NK-92 (cell line): ENCODE measurements around the gene ELP2.

ENCODE experiments used
- DNase-seq: peaks from one replicate; lab custom pipeline; 2025; ENCODE audit not compliant: unreplicated experiment; lab: John Stamatoyannopoulos, UW

ELP2 gene

DNA sequence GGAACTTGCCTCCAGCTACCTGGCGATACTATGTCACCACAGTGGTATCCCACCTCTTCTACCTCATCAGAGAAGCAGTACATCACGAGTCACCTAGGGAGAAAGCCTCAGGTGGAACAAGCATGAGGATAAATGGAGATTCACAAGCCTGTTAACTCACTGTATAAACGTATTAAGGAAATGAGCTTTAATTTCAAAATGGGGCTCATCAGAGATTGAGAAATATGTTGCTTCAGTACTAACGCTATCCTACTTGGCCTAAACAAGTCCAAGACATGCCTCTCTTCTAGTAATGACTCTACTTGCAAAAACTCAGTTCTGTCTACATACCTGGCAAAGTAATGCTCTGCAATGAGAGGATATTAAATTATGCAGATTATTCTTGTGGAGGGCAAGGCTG, 4.9 kb upstream of the ELP2 start:
- no peak for DNase-seq

GRCh38 chr18:36126668-36127067, 3.0 kb upstream of the ELP2 start:
- DNase-seq = no peak

- DNase-seq = no peak
Observed at GRCh38 chr18:36127836-36128529, 1.7 kb upstream of the ELP2 start.

- DNase-seq = no peak
Observed at GRCh38 chr18:36128530-36128870, 1.2 kb upstream of the ELP2 start.

DNA sequence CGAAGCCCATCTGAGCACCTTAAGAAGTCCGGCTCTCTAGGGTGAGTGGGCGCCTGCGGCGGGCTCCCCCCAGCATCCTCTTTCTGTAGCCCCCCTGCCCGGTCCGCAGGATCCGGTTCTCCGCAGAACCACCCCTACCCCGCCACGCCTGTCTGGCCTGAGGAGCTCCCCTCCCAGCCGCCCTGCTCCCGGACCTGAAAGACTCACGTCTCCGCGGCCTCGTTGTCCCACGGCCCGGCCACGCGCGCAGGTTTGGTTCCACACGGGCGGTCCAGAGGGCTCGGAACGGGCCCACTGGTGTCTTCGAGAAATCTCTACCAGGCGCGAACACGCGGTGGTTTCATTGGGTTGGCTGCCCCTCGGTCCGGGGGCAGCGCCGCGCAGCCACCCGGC, 796 bp upstream of the ELP2 start:
- no peak for DNase-seq

DNA sequence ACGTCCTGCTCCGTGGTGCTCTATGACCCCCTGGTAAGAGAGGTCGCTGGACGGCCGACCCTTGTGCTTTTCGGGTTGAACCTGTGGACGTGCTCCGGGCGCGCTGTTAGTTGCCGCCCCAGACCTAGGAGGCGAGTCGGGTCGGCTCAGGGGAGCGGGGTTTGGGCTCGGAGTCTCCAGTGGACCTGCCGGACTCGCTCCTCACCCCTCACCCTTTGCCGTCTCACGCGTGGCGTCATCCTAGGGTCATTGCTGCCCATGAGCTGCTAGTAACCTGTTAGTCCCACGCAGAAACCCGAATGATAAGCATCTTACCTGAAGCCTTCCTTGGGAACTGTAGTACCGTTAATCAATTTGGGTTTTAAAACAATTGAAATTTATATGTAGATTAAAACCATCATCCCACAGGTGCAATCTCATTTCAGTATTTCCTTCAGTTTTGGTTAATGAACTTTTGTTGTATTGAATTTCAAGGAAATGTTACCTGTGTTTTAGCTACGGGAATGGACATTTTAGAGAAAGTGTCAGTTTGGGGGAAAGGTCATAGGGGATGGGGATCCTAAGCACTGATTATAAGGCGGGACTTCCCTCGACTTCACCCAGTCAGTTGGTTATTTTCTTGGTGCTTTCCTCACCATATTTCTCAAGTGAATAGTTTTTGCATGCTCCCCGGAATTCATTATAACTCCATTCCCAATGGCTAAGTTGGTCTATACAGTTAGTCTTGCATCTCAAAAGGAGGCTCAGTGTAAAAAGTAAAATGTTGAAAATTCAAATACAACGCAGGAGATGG, 536 bp downstream of the ELP2 start:
- DNase-seq = no peak

- no peak for DNase-seq
Observed at GRCh38 chr18:36130883-36131653, 1.4 kb downstream of the ELP2 start.

DNA sequence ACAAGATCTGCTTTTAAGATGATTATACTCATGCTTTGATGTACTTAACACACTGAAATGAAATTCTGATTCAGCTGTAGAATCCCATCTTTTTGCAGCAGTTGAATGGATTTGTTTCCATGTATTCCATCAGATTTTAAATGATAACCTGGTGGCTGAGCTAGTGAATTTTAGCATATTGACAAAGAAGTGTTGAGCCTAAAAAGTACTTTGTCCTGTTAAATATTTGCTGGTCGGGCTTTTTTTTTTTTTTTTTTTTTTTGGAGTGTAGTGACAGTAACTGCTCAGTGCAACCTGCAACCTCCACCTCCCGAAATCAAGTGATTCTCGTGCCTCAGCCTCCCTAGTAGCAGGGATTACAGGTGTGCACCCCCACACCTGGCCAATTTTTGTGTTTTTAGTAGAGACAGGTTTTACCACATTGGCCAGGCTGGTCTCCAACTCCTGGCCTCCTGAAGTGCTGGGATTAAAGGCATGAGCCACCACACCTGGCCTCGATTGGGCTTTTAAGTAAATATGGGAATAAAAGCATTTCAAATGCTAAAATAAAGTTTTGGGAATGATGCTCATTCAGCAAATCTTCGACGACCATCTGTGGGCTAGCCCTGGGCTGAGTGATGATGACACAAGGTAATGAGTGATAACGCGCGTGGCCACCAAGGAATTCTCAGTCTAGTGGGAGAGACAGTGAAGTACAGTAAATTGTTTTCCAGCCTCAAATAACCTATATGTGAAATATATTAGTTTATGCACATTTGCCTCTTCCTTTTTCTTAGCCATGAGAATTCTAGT, 2.2 kb downstream of the ELP2 start:
- no peak for DNase-seq

DNA sequence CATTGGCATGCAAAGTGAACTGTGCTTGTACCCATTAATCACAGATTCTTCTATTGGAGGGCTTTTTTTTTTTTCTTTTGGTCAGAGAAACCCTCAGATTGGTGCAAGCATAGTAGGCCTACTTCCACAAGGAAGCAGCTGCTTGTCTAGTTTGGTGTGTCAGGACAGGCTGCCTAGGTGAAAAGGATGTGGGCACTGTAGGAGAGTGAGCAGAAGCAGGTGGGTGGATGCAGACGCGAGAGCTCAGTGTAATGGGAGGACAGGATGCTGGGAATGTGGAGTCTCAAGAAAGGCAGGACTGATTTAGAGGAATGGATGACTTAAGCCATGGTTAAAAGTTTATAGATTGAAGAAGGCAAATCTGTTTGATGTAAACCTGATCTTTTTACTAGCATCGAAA, 3.1 kb downstream of the ELP2 start:
- no peak for DNase-seq

DNA sequence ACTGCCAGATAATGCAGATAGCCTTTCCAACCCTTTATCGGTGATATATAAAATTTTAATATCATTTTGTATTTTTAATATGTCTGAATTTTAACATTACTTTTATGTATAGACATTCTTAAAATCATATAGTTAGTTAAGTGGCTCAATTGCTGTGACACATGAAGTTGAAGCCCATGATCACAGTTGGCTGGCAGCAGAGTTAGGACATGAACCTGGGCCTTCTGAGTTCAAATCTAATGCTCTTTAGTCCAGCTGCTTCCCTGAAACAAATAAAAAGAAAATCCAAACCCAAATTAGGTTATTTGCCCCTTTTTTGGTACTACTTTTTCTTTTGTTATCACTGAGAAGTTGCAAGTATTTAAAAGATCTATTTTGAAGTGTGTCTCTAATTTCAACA, 5.6 kb downstream of the ELP2 start:
- DNase-seq = no peak

DNA sequence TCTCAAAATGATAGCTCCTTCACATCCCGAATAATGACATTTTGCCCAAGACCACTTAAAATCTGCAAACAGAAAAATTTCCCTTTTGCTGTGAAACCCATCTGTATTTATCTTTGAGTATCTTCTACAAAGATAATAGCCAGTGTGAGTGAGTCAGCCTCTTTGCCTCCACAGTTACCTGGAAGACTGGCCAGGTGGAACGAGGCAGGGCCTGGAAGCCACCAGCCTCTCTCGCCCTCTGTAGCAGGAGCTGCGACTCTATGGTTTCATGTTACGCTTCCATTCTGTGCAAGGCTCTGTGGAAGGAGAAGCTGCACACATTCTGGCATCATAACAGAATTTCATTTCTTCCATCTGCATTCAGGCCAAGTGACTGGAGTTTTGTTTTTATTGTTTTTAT, 9.5 kb downstream of the ELP2 start:
- DNase-seq = no peak

- DNase-seq = no peak
Observed at GRCh38 chr18:36141576-36141975, 11.9 kb downstream of the ELP2 start.

- no peak for DNase-seq
Observed at GRCh38 chr18:36142751-36143150, 13.1 kb downstream of the ELP2 start.

DNA sequence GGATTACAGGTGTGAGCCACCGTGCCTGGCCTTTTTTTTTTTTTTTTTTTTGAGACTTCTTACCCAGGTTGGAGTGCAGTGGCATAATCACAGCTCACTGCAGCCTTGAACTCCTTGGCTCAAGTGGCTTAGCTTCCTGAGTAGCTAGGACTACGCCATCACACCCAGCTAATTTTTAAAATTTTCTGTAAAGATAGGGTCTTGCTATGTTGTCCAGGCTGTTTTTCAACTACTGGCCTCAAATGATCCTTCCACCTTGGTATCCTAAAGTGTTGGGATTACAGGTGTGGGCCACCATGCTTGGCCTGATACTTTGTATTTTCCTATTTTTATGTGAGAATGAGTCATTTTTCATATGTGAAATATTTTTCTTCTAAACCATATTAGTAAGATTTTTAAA, 13.7 kb downstream of the ELP2 start:
- DNase-seq = no peak

GRCh38 chr18:36149514-36150289, 20.0 kb downstream of the ELP2 start:
- no peak for DNase-seq

GRCh38 chr18:36152781-36153180, 23.1 kb downstream of the ELP2 start:
- DNase-seq = no peak

DNA sequence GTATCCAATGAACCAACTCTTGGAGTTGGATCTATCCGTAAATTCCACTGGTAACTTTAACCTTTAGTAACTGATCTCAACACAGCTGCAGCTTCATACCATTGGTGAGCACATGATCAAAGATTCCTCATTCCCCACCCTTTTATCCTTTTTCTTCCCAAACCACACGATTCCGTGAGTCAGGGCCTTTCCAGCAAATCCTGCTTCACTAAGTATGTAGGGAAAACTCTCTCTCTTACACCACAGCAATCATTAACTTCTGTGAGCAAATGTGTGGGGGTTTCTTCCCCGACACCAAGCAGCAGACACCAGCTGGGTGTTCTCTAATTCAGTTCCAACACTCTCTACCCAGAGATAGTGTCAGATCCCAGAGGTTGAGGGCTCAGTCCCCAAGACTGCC, 23.5 kb downstream of the ELP2 start:
- no peak for DNase-seq

GRCh38 chr18:36153771-36154170, 24.1 kb downstream of the ELP2 start:
- DNase-seq = no peak

DNA sequence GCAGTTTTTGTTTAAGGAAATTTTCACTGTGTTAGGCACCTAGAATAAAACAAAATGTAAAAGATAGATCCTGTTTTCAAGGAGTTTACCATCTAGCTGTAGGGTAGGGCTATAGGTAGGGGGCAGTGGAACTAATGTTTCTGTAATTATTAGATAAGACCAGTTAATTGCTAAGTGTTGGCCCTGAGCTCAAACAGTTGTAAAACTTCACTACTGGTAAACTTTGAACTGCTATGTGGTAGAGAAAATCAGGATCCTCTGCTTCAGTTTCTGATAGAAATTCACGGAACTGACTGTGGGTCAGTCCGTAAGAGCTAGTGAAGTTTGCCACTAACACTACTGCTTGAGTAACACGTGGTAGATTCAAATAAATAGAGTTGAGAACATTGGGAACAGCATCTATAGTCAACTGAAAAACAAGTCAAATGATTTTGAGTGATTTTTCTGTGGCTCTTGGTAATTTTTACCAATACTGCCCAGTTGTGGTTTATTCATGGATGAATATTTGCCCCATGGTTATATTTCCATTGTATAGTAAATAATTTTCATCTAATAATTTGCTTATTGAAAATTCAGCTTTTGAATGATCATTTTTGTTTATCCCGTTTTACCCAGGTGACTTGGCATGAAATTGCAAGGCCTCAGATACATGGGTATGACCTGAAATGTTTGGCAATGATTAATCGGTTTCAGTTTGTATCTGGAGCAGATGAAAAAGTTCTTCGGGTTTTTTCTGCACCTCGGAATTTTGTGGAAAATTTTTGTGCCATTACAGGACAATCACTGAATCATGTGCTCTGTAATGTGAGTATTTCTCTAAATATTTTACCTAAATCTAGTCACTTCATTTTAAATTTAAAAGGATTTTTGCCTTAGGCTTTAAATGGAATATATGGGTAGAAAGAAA, 26.4 kb downstream of the ELP2 start:
- no peak for DNase-seq

DNA sequence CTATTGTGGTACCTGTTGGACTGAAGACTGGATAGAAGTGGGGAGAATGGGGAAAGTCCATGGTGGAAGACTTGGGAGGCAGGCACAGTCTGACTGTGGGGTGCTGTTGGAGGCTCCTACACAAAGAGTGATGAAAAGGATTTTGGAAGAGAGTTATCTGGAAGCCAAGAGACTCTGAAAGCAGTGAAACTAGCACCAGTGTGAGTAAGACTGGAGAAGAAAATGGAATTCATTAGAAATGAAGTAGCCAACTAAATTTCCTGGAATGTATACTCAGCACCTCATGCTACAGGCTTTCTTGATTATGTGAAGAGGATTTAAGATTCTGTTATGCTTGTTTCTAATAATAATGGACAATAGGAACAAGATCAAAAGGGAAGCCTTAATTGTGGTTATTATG, 27.7 kb downstream of the ELP2 start:
- no peak for DNase-seq
